Effector memory CD4-positive, alpha-beta T cell (primary cell): ENCODE results near the gene MRTO4.
"Not testable (repeated sequence)": the region's sequence is repeated elsewhere in the genome, so short reads cannot be mapped to it uniquely, and the experiment has no call there.

Experiments
- DNase-seq, 3 donors: peaks; one replicate each; pipeline ENCODE4 v3.0.0-alpha.2; 2020
- H3K27ac ChIP-seq: 2 replicates; pipeline ENCODE4 v1.7.0; 2013; ENCODE audit warnings: mild to moderate bottlenecking, low read length, moderate library complexity; ENCODE audit not compliant: insufficient read depth, poor library complexity, severe bottlenecking
- H3K27me3 ChIP-seq: replicated peaks from 2 replicates; pipeline ENCODE4 v1.7.0; 2013; ENCODE audit warnings: mild to moderate bottlenecking, low read length; ENCODE audit not compliant: insufficient read depth, control insufficient read depth, poor library complexity, severe bottlenecking
- H3K36me3 ChIP-seq: 2 replicates; pipeline ENCODE4 v1.7.0; 2013; ENCODE audit warnings: mild to moderate bottlenecking, low read length, moderate library complexity; ENCODE audit not compliant: control insufficient read depth, insufficient read depth
- H3K4me1 ChIP-seq: 2 replicates; pipeline ENCODE4 v1.7.0; 2013; ENCODE audit warnings: low read length, mild to moderate bottlenecking; ENCODE audit not compliant: control insufficient read depth, insufficient read depth, poor library complexity, severe bottlenecking
- H3K4me3 ChIP-seq: 2 replicates; pipeline ENCODE4 v1.7.0; 2013; ENCODE audit warnings: low read length, low read depth, mild to moderate bottlenecking; ENCODE audit not compliant: insufficient read depth, poor library complexity, severe bottlenecking
- H3K9me3 ChIP-seq: 2 replicates; pipeline ENCODE4 v1.7.0; 2013; ENCODE audit warnings: mild to moderate bottlenecking, low read length, moderate library complexity; ENCODE audit not compliant: control insufficient read depth

MRTO4 gene

GRCh38 chr1:19287436-19288185, 36.0 kb downstream of the MRTO4 start:
- H3K4me1 ChIP-seq, result peaks cover 4% of the 10 kb centered on the region
- no peak overlapping the region for H3K27ac ChIP-seq
- H3K36me3 ChIP-seq, result no peaks in the 10 kb centered on the region
- no peak for DNase-seq
- no peak overlapping the region for H3K4me3 ChIP-seq
- H3K27me3 ChIP-seq, result no peaks in the 10 kb centered on the region
- no peaks in the 10 kb centered on the region for H3K9me3 ChIP-seq

DNA sequence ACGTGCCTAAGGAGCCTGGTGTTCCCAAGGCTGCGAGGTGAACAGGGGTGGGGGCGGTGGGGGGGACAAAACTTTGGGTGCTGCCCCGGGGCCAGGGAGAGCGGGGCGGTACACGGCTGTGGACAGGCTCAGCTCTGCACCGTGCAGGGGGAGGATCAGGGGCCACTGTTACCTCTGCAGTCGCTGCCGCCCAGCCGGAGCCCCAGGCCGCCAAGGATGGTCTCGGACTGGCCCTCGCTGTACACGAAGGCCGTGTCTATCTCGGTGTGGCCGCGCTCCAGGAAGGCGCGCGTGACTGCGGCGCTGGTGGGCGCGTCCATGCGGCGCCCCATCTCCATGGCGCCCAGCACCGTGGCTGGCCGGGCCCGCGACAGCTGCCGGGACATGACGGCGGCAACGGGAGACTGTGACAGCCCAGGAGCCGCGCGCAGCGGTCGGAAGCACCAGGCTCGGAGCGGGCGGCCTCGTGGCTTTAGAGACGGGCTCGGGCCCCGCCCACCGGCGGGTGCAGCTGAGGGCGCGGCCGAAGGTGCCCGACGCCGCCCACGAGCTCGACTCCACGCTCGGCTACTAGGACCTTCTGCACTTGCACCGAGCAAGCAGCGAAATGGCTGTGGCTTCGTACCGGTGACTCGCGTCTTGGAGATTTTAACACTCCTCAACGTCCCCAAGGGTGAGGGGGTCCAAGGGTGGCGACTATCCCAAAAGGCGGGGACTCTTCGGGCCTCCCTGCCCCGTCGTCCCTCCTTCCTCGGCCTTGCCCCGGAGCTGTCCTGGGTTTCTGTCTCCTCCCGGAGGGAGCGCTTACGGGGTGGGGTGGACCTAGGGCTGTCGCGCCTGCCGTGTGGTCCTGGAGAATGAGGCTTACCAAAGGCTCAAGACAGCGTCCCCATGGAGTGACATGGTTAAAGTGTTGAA, 37.0 kb downstream of the MRTO4 start, which contains the start of gene AKR7A3:
TSS of gene AKR7A3 (minus strand) at position 447 of the 918 bp plus-strand sequence. CDS start at position 386, 61 bp downstream.
- peak; percentile 23 to 30 (median 29) for DNase-seq
- H3K4me3 ChIP-seq, result peak within 1 kb of the TSS; percentile 52
- H3K36me3 ChIP-seq, H3K4me1 ChIP-seq, H3K9me3 ChIP-seq, H3K27ac ChIP-seq, H3K27me3 ChIP-seq: not testable (repeated sequence)

GRCh38 chr1:19289244-19289643, 37.6 kb downstream of the MRTO4 start:
- no peaks in the 10 kb centered on the region for H3K36me3 ChIP-seq
- no peak for DNase-seq
- peak overlapping the region; percentile 52 for H3K4me3 ChIP-seq
- H3K27me3 ChIP-seq, result no peaks in the 10 kb centered on the region
- no peak overlapping the region for H3K27ac ChIP-seq
- no peaks in the 10 kb centered on the region for H3K9me3 ChIP-seq
- H3K4me1 ChIP-seq, result peaks cover 4% of the 10 kb centered on the region

GRCh38 chr1:19294638-19295037, 43.0 kb downstream of the MRTO4 start:
- Histone ChIP-seq H3K4me1 (no peaks in the 10 kb centered on the region), H3K9me3 (no peaks in the 10 kb centered on the region), H3K27me3 (no peaks in the 10 kb centered on the region), H3K27ac (no peak overlapping the region), H3K36me3 (no peaks in the 10 kb centered on the region), H3K4me3 (no peak overlapping the region)
- no peak for DNase-seq

DNA sequence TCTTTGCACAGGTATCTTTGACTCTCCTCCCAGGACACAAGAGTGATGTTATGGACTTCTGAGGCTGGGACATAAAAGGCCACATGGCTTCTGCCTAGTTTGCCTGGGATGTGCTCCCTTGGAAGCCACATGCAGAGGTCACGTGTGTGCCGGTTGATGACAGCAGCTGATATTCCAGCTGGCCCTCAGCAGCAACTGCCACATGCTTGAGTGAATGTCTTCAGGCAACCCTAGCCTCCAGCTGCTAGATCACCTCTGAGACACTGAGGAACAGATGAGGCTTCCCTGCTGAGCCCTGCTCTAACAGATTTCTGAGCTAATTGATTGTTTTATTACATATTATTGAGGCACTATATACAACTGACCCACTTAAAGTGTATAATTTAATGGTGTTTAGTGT, 48.6 kb downstream of the MRTO4 start:
- Histone ChIP-seq H3K4me1 (no peaks in the 10 kb centered on the region), H3K9me3 (no peaks in the 10 kb centered on the region), H3K36me3 (peaks cover 16% of the 10 kb centered on the region), H3K4me3 (no peak overlapping the region), H3K27ac (no peak overlapping the region), H3K27me3 (no peaks in the 10 kb centered on the region)
- DNase-seq, result no peak

DNA sequence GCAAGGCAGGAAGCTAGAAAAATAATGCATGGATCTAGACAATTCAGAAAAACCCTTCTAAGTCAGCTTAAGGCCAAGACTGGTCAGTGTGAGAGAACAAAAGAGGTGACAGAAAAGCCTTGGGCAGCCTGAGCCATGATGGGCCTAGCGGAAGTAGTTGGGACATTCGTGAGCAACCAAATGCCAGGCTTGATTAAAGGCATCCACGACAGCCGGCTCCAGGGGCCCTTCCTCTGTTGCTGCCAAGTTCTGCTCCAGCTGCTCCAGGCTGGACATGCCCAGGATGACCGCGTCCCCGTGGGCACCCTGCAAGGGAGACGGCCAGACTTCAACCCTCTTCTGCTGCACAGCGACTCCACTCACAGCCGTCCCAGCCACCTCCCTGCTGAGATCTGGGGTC, 52.5 kb downstream of the MRTO4 start:
- H3K27ac ChIP-seq, H3K4me1 ChIP-seq, H3K27me3 ChIP-seq, DNase-seq, H3K4me3 ChIP-seq, H3K9me3 ChIP-seq: not testable (repeated sequence)
- peaks cover 34% of the 10 kb centered on the region for H3K36me3 ChIP-seq

- Histone ChIP-seq H3K36me3 (peaks cover 34% of the 10 kb centered on the region), H3K27me3 (no peaks in the 10 kb centered on the region), H3K4me1 (peaks cover under 1% of the 10 kb centered on the region), H3K9me3 (no peaks in the 10 kb centered on the region), H3K27ac (no peak overlapping the region), H3K4me3 (no peak overlapping the region)
- DNase-seq, result no peak
Measured at GRCh38 chr1:19305880-19306279, 54.3 kb downstream of the MRTO4 start.

GRCh38 chr1:19306941-19307340, 55.3 kb downstream of the MRTO4 start:
- H3K27ac ChIP-seq, result no peak overlapping the region
- peaks cover 34% of the 10 kb centered on the region for H3K36me3 ChIP-seq
- no peak for DNase-seq
- H3K9me3 ChIP-seq, result no peaks in the 10 kb centered on the region
- H3K27me3 ChIP-seq, result no peaks in the 10 kb centered on the region
- no peak overlapping the region for H3K4me3 ChIP-seq
- peaks cover 6% of the 10 kb centered on the region for H3K4me1 ChIP-seq

GRCh38 chr1:19307794-19308508, 56.3 kb downstream of the MRTO4 start:
- H3K4me3 ChIP-seq, result no peak overlapping the region
- H3K27me3 ChIP-seq, result no peaks in the 10 kb centered on the region
- H3K4me1 ChIP-seq, result peaks cover 12% of the 10 kb centered on the region
- H3K27ac ChIP-seq, result no peak overlapping the region
- H3K36me3 ChIP-seq, result peaks cover 34% of the 10 kb centered on the region
- no peaks in the 10 kb centered on the region for H3K9me3 ChIP-seq
- DNase-seq, result no peak
